OCI-LY7 (cell line): ENCODE measurements around the gene DET1.

ENCODE experiments used
- CTCF ChIP-seq: fragments of 200-600 bp; sonication (generic); conservative IDR thresholded peaks from 2 replicates; pipeline ENCODE4 v1.5.1; 2014; ENCODE audit warnings: mild to moderate bottlenecking, antibody characterized with exemption, low read length, moderate library complexity, mixed read lengths
- EZH2phosphoT487 ChIP-seq: fragments of 200-600 bp; sonication (generic); IDR thresholded peaks from 2 replicates; pipeline ENCODE4 v1.6.1; 2018; ENCODE audit warnings: low read depth, borderline replicate concordance, mild to moderate bottlenecking, mixed run types, antibody characterized with exemption, low read length, moderate library complexity, mixed read lengths

DNA sequence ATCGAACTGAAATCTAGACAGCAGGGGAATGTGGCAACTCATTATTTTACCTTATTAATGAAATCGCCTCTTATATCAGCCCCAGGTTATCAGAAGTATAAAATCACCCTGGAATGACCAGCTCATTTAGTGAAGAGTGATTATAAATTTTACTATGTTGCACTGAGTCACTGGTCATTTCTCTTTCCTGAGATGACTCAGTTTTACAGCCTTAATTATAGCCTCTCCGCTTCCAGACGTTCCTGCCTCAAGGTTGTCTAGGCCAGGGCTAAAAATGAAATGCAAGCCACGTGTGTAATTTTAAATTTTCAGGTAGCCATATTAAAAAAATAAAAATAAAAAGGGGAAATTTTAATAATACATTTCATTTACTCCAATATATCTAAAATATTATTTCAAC, 33.3 kb downstream of the DET1 start:
- TF ChIP-seq CTCF: no peak
- TF ChIP-seq EZH2phosphoT487: no peak
